Measurements from ENCODE around the gene XIRP1.

XIRP1 gene

GRCh38 chr3:39169712-39170111, 22.7 kb downstream of the XIRP1 start:
- TF ChIP-seq TEAD4 (IDR thresholded peaks at IDR 0.05), result no peak
- TF ChIP-seq TAF1 (IDR thresholded peaks at IDR 0.05; ENCODE audit: low read depth), result no peak
- TF ChIP-seq EGR1 (IDR thresholded peaks at IDR 0.05), result no peak
- TF ChIP-seq RAD21 (IDR thresholded peaks at IDR 0.05; ENCODE audit: low read depth), result no peak
- TF ChIP-seq, protein P1, sequence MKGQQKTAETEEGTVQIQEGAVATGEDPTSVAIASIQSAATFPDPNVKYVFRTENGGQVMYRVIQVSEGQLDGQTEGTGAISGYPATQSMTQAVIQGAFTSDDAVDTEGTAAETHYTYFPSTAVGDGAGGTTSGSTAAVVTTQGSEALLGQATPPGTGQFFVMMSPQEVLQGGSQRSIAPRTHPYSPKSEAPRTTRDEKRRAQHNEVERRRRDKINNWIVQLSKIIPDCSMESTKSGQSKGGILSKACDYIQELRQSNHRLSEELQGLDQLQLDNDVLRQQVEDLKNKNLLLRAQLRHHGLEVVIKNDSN (IDR thresholded peaks at IDR 0.05), result no peak
- no peak for TF ChIP-seq CEBPB (IDR thresholded peaks at IDR 0.05)
- no peak for TF ChIP-seq YY1 (IDR thresholded peaks at IDR 0.05; ENCODE audit: low read depth)
- TF ChIP-seq NFIC (IDR thresholded peaks at IDR 0.05), result no peak
- TF ChIP-seq TCF12 (IDR thresholded peaks at IDR 0.05; ENCODE audit: low read depth), result no peak
- TF ChIP-seq FOXM1 (IDR thresholded peaks at IDR 0.05; ENCODE audit: borderline replicate concordance, low read depth), result no peak
- no peak for TF ChIP-seq CREB1 (IDR thresholded peaks at IDR 0.05; ENCODE audit: low read depth)
- no peak for TF ChIP-seq REST (IDR thresholded peaks at IDR 0.05; ENCODE audit: low read depth)
- no peak for TF ChIP-seq MAX (IDR thresholded peaks at IDR 0.05)
- TF ChIP-seq ZBTB7A (IDR thresholded peaks at IDR 0.05; ENCODE audit: low read depth), result no peak
- TF ChIP-seq EP300 (IDR thresholded peaks at IDR 0.05; ENCODE audit: borderline replicate concordance), result no peak

GRCh38 chr3:39168156-39168780, 24.1 kb downstream of the XIRP1 start:
- no peak for TF ChIP-seq NFIC (IDR thresholded peaks at IDR 0.05)
- no peak for TF ChIP-seq REST (IDR thresholded peaks at IDR 0.05; ENCODE audit: low read depth)

DNA sequence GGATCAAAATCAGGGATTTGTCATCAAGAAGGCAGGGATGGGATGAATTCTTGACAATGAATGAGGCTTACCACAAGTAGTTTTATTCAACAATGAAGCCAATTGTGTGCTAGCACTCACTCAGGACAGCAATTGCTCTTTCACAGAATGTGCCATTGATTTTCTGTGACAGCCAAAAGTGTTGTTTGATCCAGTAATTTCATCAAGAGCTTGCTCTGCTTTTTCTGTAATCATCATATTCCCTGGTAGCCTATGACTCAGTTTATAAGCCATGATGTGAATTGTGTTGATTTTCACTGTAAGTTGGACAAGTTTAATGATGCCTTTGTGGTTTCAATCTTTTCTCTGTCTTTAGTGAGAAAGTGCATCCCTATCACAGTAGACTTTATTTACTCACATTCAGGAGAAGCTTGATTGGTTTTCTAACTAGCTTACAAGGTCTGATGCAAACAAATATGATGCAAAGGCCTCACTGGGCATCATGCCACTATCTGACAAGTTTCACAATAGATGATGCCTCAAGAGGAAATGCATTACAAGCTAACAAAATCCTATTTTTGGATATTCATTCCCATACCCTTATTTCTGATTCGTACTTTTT, 25.4 kb downstream of the XIRP1 start:
- TF ChIP-seq CEBPB (IDR thresholded peaks at IDR 0.05) (no peak), TEAD4 (IDR thresholded peaks at IDR 0.05) (no peak), CREB1 (IDR thresholded peaks at IDR 0.05; ENCODE audit: low read depth) (no peak), RAD21 (IDR thresholded peaks at IDR 0.05; ENCODE audit: low read depth) (no peak), TAF1 (IDR thresholded peaks at IDR 0.05; ENCODE audit: low read depth) (no peak), MAX (IDR thresholded peaks at IDR 0.05) (no peak), REST (IDR thresholded peaks at IDR 0.05; ENCODE audit: low read depth) (no peak), ZBTB7A (IDR thresholded peaks at IDR 0.05; ENCODE audit: low read depth) (no peak), YY1 (IDR thresholded peaks at IDR 0.05; ENCODE audit: low read depth) (no peak), EGR1 (IDR thresholded peaks at IDR 0.05) (no peak), NFIC (IDR thresholded peaks at IDR 0.05) (no peak), EP300 (IDR thresholded peaks at IDR 0.05; ENCODE audit: borderline replicate concordance) (no peak), TCF12 (IDR thresholded peaks at IDR 0.05; ENCODE audit: low read depth) (no peak), FOXM1 (IDR thresholded peaks at IDR 0.05; ENCODE audit: borderline replicate concordance, low read depth) (no peak)
- TF ChIP-seq, protein P1 (IDR thresholded peaks at IDR 0.05), result no peak

GRCh38 chr3:39166134-39166710, 26.2 kb downstream of the XIRP1 start:
- TF ChIP-seq RAD21 (IDR thresholded peaks at IDR 0.05; ENCODE audit: low read depth), result no peak
- TF ChIP-seq ZBTB7A (IDR thresholded peaks at IDR 0.05; ENCODE audit: low read depth), result no peak
- TF ChIP-seq CEBPB (IDR thresholded peaks at IDR 0.05), result no peak
